ENCODE results near the gene OR7C1. TPM values are rescaled to one million over a fixed set of nuclear protein-coding genes. Genes with fewer than 3 reads are reported as not detected.

The OR7C1 gene
- total and polyA plus RNA-seq, 4 donors, result under 0.01 to 0.01 TPM; not detected in 2

GRCh38 chr19:14818588-14818987 lies 16.4 kb downstream of the OR7C1 start:
- no peak overlapping the region for H3K27ac ChIP-seq (ENCODE audit: low read depth in 1 of 2, low read length in 1 of 2)
- no peaks in the 10 kb centered on the region for H3K36me3 ChIP-seq (ENCODE audit: control insufficient read depth in 4 of 4, insufficient read depth in 4 of 4, low read length in 4 of 4)
- TF ChIP-seq, protein P1, sequence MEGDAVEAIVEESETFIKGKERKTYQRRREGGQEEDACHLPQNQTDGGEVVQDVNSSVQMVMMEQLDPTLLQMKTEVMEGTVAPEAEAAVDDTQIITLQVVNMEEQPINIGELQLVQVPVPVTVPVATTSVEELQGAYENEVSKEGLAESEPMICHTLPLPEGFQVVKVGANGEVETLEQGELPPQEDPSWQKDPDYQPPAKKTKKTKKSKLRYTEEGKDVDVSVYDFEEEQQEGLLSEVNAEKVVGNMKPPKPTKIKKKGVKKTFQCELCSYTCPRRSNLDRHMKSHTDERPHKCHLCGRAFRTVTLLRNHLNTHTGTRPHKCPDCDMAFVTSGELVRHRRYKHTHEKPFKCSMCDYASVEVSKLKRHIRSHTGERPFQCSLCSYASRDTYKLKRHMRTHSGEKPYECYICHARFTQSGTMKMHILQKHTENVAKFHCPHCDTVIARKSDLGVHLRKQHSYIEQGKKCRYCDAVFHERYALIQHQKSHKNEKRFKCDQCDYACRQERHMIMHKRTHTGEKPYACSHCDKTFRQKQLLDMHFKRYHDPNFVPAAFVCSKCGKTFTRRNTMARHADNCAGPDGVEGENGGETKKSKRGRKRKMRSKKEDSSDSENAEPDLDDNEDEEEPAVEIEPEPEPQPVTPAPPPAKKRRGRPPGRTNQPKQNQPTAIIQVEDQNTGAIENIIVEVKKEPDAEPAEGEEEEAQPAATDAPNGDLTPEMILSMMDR (IDR thresholded peaks at IDR 0.05; ENCODE audit: control extremely low read depth, extremely low read depth), result no peak
- H3K9ac ChIP-seq (ENCODE audit: insufficient read depth in 1 of 2, low read length in 2 of 2), result no peak overlapping the region
- DNase-seq, result no peak
- H3K4me3 ChIP-seq, result no peak overlapping the region
- no peaks in the 10 kb centered on the region for H3K9me3 ChIP-seq (ENCODE audit: control insufficient read depth in 4 of 4, insufficient read depth in 3 of 4, low read length in 3 of 4)
- no peaks in the 10 kb centered on the region for H3K4me1 ChIP-seq (ENCODE audit: control insufficient read depth in 5 of 5, insufficient read depth in 5 of 5, low read length in 5 of 5)
- WGBS, 2 donors, result 80 to 82% methylated on average over 8 of the region's 8 CpGs
- no peak for ATAC-seq (ENCODE audit: insufficient read depth, low FRiP score)
- no peaks in the 10 kb centered on the region for H3K27me3 ChIP-seq (ENCODE audit: control insufficient read depth in 3 of 3, insufficient read depth in 3 of 3, low read length in 2 of 3)

GRCh38 chr19:14817052-14817451 lies 17.9 kb downstream of the OR7C1 start:
- H3K4me1 ChIP-seq (ENCODE audit: control insufficient read depth in 5 of 5, insufficient read depth in 5 of 5, low read length in 5 of 5), result no peaks in the 10 kb centered on the region
- WGBS, 2 donors, result 75 to 78% methylated on average over 3 of the region's 3 CpGs
- DNase-seq, result no peak
- H3K9me3 ChIP-seq (ENCODE audit: control insufficient read depth in 4 of 4, insufficient read depth in 3 of 4, low read length in 3 of 4), result no peaks in the 10 kb centered on the region
- TF ChIP-seq, protein P1 (IDR thresholded peaks at IDR 0.05; ENCODE audit: control extremely low read depth, extremely low read depth), result no peak
- ATAC-seq (ENCODE audit: insufficient read depth, low FRiP score), result no peak
- H3K4me3 ChIP-seq, result no peak overlapping the region
- no peak overlapping the region for H3K9ac ChIP-seq (ENCODE audit: insufficient read depth in 1 of 2, low read length in 2 of 2)
- no peak overlapping the region for H3K27ac ChIP-seq (ENCODE audit: low read depth in 1 of 2, low read length in 1 of 2)
- no peaks in the 10 kb centered on the region for H3K36me3 ChIP-seq (ENCODE audit: control insufficient read depth in 4 of 4, insufficient read depth in 4 of 4, low read length in 4 of 4)
- no peaks in the 10 kb centered on the region for H3K27me3 ChIP-seq (ENCODE audit: control insufficient read depth in 3 of 3, insufficient read depth in 3 of 3, low read length in 2 of 3)

DNA sequence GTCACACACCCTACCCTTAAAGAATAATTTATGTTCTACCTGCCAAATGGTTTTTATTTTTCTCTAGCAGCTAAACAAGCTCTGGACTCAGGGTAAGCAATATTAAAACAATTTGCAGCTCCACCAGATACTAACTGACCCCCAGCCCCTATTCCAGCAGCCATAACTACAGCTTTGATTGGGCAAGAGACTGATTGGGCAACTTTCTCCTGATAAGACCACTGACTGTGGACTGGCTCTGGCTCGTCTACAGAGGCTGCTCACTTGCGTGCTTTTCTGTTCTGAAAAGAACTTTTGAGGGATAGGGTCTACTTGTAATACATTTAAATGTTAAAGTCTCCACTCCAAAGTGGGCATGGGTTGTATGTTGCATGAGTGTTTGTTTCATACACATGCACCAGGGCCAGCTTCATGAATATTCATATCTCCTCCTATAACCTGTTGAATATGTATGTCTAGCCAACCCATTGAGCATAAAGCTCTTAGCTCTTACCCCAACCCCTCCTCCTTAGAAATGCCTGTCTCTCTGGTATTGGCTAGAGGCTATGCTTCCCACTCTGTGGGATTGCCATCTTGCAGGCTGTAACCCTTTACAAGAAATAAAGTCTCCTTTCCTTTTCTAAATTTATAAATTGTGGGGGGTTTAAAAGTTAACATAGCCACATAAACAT lies 19.9 kb downstream of the OR7C1 start:
- no peaks in the 10 kb centered on the region for H3K36me3 ChIP-seq (ENCODE audit: control insufficient read depth in 4 of 4, insufficient read depth in 4 of 4, low read length in 4 of 4)
- no peaks in the 10 kb centered on the region for H3K9me3 ChIP-seq (ENCODE audit: control insufficient read depth in 4 of 4, insufficient read depth in 3 of 4, low read length in 3 of 4)
- H3K9ac ChIP-seq (ENCODE audit: insufficient read depth in 1 of 2, low read length in 2 of 2), result no peak overlapping the region
- DNase-seq, result peak in 1 of 3 donors; percentile 32
- TF ChIP-seq, protein P1 (IDR thresholded peaks at IDR 0.05; ENCODE audit: control extremely low read depth, extremely low read depth), result no peak
- 44 to 57% methylated on average over 2 of the region's 2 CpGs for WGBS, 2 donors
- ATAC-seq (ENCODE audit: insufficient read depth, low FRiP score), result no peak
- no peak overlapping the region for H3K4me3 ChIP-seq
- no peaks in the 10 kb centered on the region for H3K4me1 ChIP-seq (ENCODE audit: control insufficient read depth in 5 of 5, insufficient read depth in 5 of 5, low read length in 5 of 5)
- no peaks in the 10 kb centered on the region for H3K27me3 ChIP-seq (ENCODE audit: control insufficient read depth in 3 of 3, insufficient read depth in 3 of 3, low read length in 2 of 3)
- no peak overlapping the region for H3K27ac ChIP-seq (ENCODE audit: low read depth in 1 of 2, low read length in 1 of 2)

Data from lung (tissue), 12 donors.